H9 (cell line): ENCODE data around the gene SLC14A1. TPM values are rescaled to one million over a fixed set of nuclear protein-coding genes. Genes with fewer than 3 reads are reported as not detected.

Experiments
- DNase-seq: peaks from one replicate; pipeline ENCODE4 v3.0.0-alpha.2; 2017
- H2AFZ ChIP-seq: one replicate; pipeline ENCODE4 v1.6.1; 2013; ENCODE audit warnings: mild to moderate bottlenecking, low read length, control low read depth, moderate library complexity
- H2AK5ac ChIP-seq: 2 replicates; pipeline ENCODE4 v1.6.1; 2013; ENCODE audit warnings: low read length, control low read depth, mixed read lengths; ENCODE audit not compliant: insufficient read length
- H2BK120ac ChIP-seq: one replicate; pipeline ENCODE4 v1.6.1; 2013; ENCODE audit warnings: low read depth, mild to moderate bottlenecking, low read length, control low read depth, inconsistent platforms; ENCODE audit not compliant: poor library complexity, severe bottlenecking
- H2BK12ac ChIP-seq: 2 replicates; pipeline ENCODE4 v1.6.1; 2013; ENCODE audit warnings: low read length, control low read depth, mixed read lengths, low read depth; ENCODE audit not compliant: insufficient read length
- H2BK15ac ChIP-seq: 2 replicates; pipeline ENCODE4 v1.6.1; 2013; ENCODE audit warnings: low read depth, low read length, control low read depth
- H2BK20ac ChIP-seq: one replicate; pipeline ENCODE4 v1.6.1; 2013; ENCODE audit warnings: low read depth, mild to moderate bottlenecking, low read length, control low read depth, inconsistent platforms; ENCODE audit not compliant: poor library complexity, severe bottlenecking
- H2BK5ac ChIP-seq: 2 replicates; pipeline ENCODE4 v1.6.1; 2013; ENCODE audit warnings: low read length, control low read depth, mixed read lengths; ENCODE audit not compliant: insufficient read length
- H3K14ac ChIP-seq: 2 replicates; pipeline ENCODE4 v1.6.1; 2013; ENCODE audit warnings: low read length, control low read depth; ENCODE audit not compliant: insufficient read depth
- H3K18ac ChIP-seq: 2 replicates; pipeline ENCODE4 v1.6.1; 2013; ENCODE audit warnings: low read depth, mild to moderate bottlenecking, mixed read lengths, low read length, control low read depth; ENCODE audit not compliant: insufficient read length
- H3K23ac ChIP-seq: 2 replicates; pipeline ENCODE4 v1.6.1; 2013; ENCODE audit warnings: low read length, control low read depth, mixed read lengths, low read depth; ENCODE audit not compliant: insufficient read length
- H3K23me2 ChIP-seq: 2 replicates; pipeline ENCODE4 v1.6.1; 2013; ENCODE audit warnings: low read depth, mild to moderate bottlenecking, mixed read lengths, low read length, control low read depth; ENCODE audit not compliant: insufficient read length, poor library complexity, severe bottlenecking
- H3K27ac ChIP-seq: 2 replicates; pipeline ENCODE4 v1.5.1; 2013; ENCODE audit warnings: low read length, control low read depth, mixed read lengths, low read depth; ENCODE audit not compliant: insufficient read length
- H3K27me3 ChIP-seq: 2 replicates; pipeline ENCODE4 v1.6.1; 2013; ENCODE audit warnings: low read length, control low read depth, inconsistent platforms; ENCODE audit not compliant: insufficient read depth
- H3K4ac ChIP-seq: 2 replicates; pipeline ENCODE4 v1.6.1; 2013; ENCODE audit warnings: low read depth, mild to moderate bottlenecking, control low read depth, inconsistent platforms, low read length, moderate library complexity
- H3K4me1 ChIP-seq: 2 replicates; pipeline ENCODE4 v1.6.1; 2013; ENCODE audit warnings: low read length, control low read depth, inconsistent platforms; ENCODE audit not compliant: insufficient read depth
- H3K4me2 ChIP-seq: 2 replicates; pipeline ENCODE4 v1.6.1; 2013; ENCODE audit warnings: low read length, control low read depth, mixed read lengths; ENCODE audit not compliant: insufficient read length, insufficient read depth
- H3K56ac ChIP-seq: 2 replicates; pipeline ENCODE4 v1.6.1; 2013; ENCODE audit warnings: low read depth, mild to moderate bottlenecking, mixed read lengths, low read length, control low read depth; ENCODE audit not compliant: insufficient read length
- H3K79me1 ChIP-seq: 2 replicates; pipeline ENCODE4 v1.6.1; 2013; ENCODE audit warnings: low read depth, mild to moderate bottlenecking, moderate library complexity, low read length, control low read depth, inconsistent platforms; ENCODE audit not compliant: insufficient read depth, poor library complexity, severe bottlenecking
- H3K79me2 ChIP-seq: 2 replicates; pipeline ENCODE4 v1.6.1; 2013; ENCODE audit warnings: low read length, control low read depth, inconsistent platforms; ENCODE audit not compliant: insufficient read depth
- H3K9ac ChIP-seq: 2 replicates; pipeline ENCODE4 v1.6.1; 2013; ENCODE audit warnings: low read length, control low read depth, mixed read lengths; ENCODE audit not compliant: insufficient read length; ENCODE audit errors: extremely low read depth
- H3K9me3 ChIP-seq: one replicate; pipeline ENCODE4 v1.6.1; 2013; ENCODE audit warnings: low read depth, low read length, inconsistent platforms; ENCODE audit not compliant: control insufficient read depth
- H3T11ph ChIP-seq: one replicate; pipeline ENCODE4 v1.6.1; 2013; ENCODE audit warnings: mild to moderate bottlenecking, low read length, control low read depth, inconsistent platforms
- H4K20me1 ChIP-seq: one replicate; pipeline ENCODE4 v1.6.1; 2013; ENCODE audit not compliant: control insufficient read depth, insufficient read length, insufficient read depth
- H4K5ac ChIP-seq: 2 replicates; pipeline ENCODE4 v1.6.1; 2013; ENCODE audit warnings: low read depth, mild to moderate bottlenecking, mixed read lengths, low read length, control low read depth; ENCODE audit not compliant: insufficient read length
- H4K8ac ChIP-seq: replicated peaks from 2 replicates; pipeline ENCODE4 v1.6.1; 2013; ENCODE audit warnings: low read length, control low read depth, mixed read lengths, low read depth; ENCODE audit not compliant: insufficient read length
- H4K91ac ChIP-seq: 2 replicates; pipeline ENCODE4 v1.6.1; 2013; ENCODE audit warnings: low read depth, mild to moderate bottlenecking, moderate library complexity, mixed read lengths, low read length, control low read depth; ENCODE audit not compliant: insufficient read length
- H3K27ac Mint-ChIP-seq, 3 experiments: 2 replicates in 2 of 3; 3 replicates in 1 of 3; pipeline ENCODE4 v1.8.0; 2020 to 2021; ENCODE audit warnings: mixed read lengths in 3 of 3, mild to moderate bottlenecking in 1 of 3, moderate library complexity in 1 of 3
- H3K27me3 Mint-ChIP-seq: 2 replicates; pipeline ENCODE4 v1.8.0; 2021; ENCODE audit warnings: low read depth, mild to moderate bottlenecking, moderate library complexity, mixed read lengths
- H3K36me3 Mint-ChIP-seq, 3 experiments: 2 replicates in 2 of 3; 3 replicates in 1 of 3; pipeline ENCODE4 v1.8.0; 2020 to 2021; ENCODE audit warnings: low read depth in 3 of 3, mixed read lengths in 3 of 3; ENCODE audit not compliant: insufficient read depth in 1 of 3
- H3K4me1 Mint-ChIP-seq, 2 experiments: 2 replicates each; pipeline ENCODE4 v1.8.0; 2020; ENCODE audit warnings: mixed read lengths in 2 of 2
- H3K4me3 Mint-ChIP-seq, 2 experiments: 2 replicates in 1 of 2; 3 replicates in 1 of 2; pipeline ENCODE4 v1.8.0; 2020 to 2021; ENCODE audit warnings: mild to moderate bottlenecking in 2 of 2, mixed read lengths in 2 of 2, moderate library complexity in 1 of 2
- H3K9me3 Mint-ChIP-seq, 2 experiments: 2 replicates in 1 of 2; 3 replicates in 1 of 2; pipeline ENCODE4 v1.8.0; 2020; ENCODE audit warnings: mild to moderate bottlenecking in 2 of 2, mixed read lengths in 2 of 2, moderate library complexity in 1 of 2
- CTCF ChIP-seq: fragments of 200-600 bp; sonication (generic); conservative IDR thresholded peaks from 3 replicates; pipeline ENCODE4 v1.8.0; 2021; ENCODE audit warnings: antibody characterized with exemption, mild to moderate bottlenecking
- WGBS: extraction: QIAGEN DNeasy Blood & Tissue Kit; methylation state at CpG from one replicate; pipeline ENCODE4 v1.1.7; 2013; ENCODE audit warnings: missing lambda C conversion rate, low lambda C conversion rate, mixed read lengths; ENCODE audit not compliant: insufficient read length; ENCODE audit errors: extremely low coverage; 5-methylcytosine and 5-hydroxymethylcytosine counted together
- total RNA-seq: library from RNA; stranded (reverse); gene quantifications from 2 replicates; pipeline ENCODE4 v1.2.1, GENCODE V29; 2021

Gene SLC14A1
- total RNA-seq, 1 experiment from 2014 or later = not detected

DNA sequence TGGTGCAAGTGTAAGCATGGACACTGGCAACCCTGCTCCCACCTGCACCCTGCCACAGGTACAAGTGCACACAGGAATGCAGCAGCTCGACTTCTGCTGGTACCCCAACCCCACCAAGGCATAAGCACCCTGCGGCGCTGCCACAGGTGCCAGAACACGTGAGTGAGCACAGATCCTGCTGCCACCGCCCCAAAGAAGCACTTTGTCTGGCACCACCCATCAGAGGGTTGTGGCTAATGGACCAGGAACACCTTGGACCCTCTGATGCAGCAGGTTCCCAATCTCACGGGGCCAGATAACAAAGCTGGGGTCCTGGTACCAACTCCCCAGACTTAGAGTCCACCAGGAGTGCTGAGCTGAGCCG, 32.2 kb upstream of the SLC14A1 start:
- Histone ChIP-seq H3K14ac (no peak overlapping the region), H3K56ac (no peak overlapping the region), H2BK5ac (no peak overlapping the region), H2BK12ac (no peak overlapping the region), H3T11ph (no peak overlapping the region), H3K27ac (no peak overlapping the region), H3K23me2 (no peaks in the 10 kb centered on the region), H4K8ac (no peak overlapping the region), H3K9me3 (no peaks in the 10 kb centered on the region), H3K27me3 (no peaks in the 10 kb centered on the region), H2BK120ac (no peak overlapping the region), H4K5ac (no peak overlapping the region), H2BK20ac (no peak overlapping the region), H4K20me1 (no peaks in the 10 kb centered on the region), H3K79me1 (no peaks in the 10 kb centered on the region), H3K4me2 (no peak overlapping the region), H4K91ac (no peak overlapping the region), H3K18ac (no peak overlapping the region), H2AFZ (no peak overlapping the region), H3K4ac (no peak overlapping the region), H2AK5ac (no peak overlapping the region), H2BK15ac (no peak overlapping the region), H3K9ac (no peak overlapping the region), H3K23ac (no peak overlapping the region), H3K4me1 (peaks cover 2% of the 10 kb centered on the region; the same call in 1 of the 2 replicates), H3K79me2 (no peaks in the 10 kb centered on the region)
- Mint-ChIP-seq H3K4me1 (peaks cover 13 to 22% of the 10 kb centered on the region in 2 experiments), H3K9me3 (peaks cover 30 to 34% of the 10 kb centered on the region in 2 experiments), H3K27ac (no peak overlapping the region; a peak in 1 of 7 replicates), H3K27me3 (peaks cover 8% of the 10 kb centered on the region), H3K36me3 (peaks cover 4 to 23% (median 9%) of the 10 kb centered on the region in 3 experiments), H3K4me3 (no peak overlapping the region)
- no peak for TF ChIP-seq CTCF
- WGBS = no CpG with 5 or more reads among the region's 7 CpGs
- no peak for DNase-seq
